PC-3 (cell line): ENCODE measurements around the gene NSF. TPM values are rescaled to one million over a fixed set of nuclear protein-coding genes. Genes with fewer than 3 reads are reported as not detected.
"Not testable (repeated sequence)": the region's sequence is repeated elsewhere in the genome, so short reads cannot be mapped to it uniquely, and the experiment has no call there.

Experiments
- ATAC-seq: fragments of 200-7000 bp; cut with Tn5 transposase; 2 replicates; pipeline ENCODE4 v1.9.1; 2020; ENCODE audit warnings: mild to moderate bottlenecking, moderate library complexity
- BruUV-seq: library from RNA; stranded (reverse); fragments of 400-500 nt; replicated peaks from 2 replicates; lab custom pipeline; 2021; lab: Mats Ljungman, UMichigan
- CTCF ChIA-PET: fragments of 300-600 bp; sonication (Branson Sonifier 250); formaldehyde crosslinking; loops from one replicate; lab custom pipeline; 2022; ENCODE audit warnings: antibody characterized with exemption; lab: Charles Lee
- POLR2A ChIA-PET: fragments of 300-600 bp; sonication (Branson Sonifier 250); formaldehyde crosslinking; loops from one replicate; lab custom pipeline; 2022; ENCODE audit warnings: antibody characterized with exemption; ENCODE audit not compliant: unreplicated experiment; lab: Charles Lee
- DNase-seq: peaks from one replicate; pipeline ENCODE4 v3.0.0-alpha.2; 2015
- H2AFZ ChIP-seq: fragments of 300-600 bp; sonication (generic); 2 replicates; pipeline ENCODE4 v1.6.0; 2016; ENCODE audit warnings: antibody characterized with exemption, low read length
- H3F3A ChIP-seq: fragments of 300-600 bp; sonication (generic); one replicate; pipeline ENCODE4 v1.6.0; 2017; ENCODE audit warnings: antibody characterized with exemption, low read length, control low read depth, mild to moderate bottlenecking; ENCODE audit not compliant: unreplicated experiment
- H3K27ac ChIP-seq: fragments of 300-600 bp; sonication (generic); 2 replicates; pipeline ENCODE4 v1.5.1; 2016; ENCODE audit warnings: mild to moderate bottlenecking, low read length
- H3K27me3 ChIP-seq: fragments of 300-600 bp; sonication (generic); 2 replicates; pipeline ENCODE4 v1.6.1; 2016; ENCODE audit warnings: low read length, mixed read lengths
- H3K36me3 ChIP-seq: fragments of 300-600 bp; sonication (generic); 2 replicates; pipeline ENCODE4 v1.6.1; 2016; ENCODE audit warnings: low read depth, mixed run types, low read length, mixed read lengths
- H3K4me1 ChIP-seq: fragments of 300-600 bp; sonication (generic); 2 replicates; pipeline ENCODE4 v1.5.1; 2016; ENCODE audit warnings: low read length; ENCODE audit not compliant: insufficient read depth
- H3K4me2 ChIP-seq: fragments of 300-600 bp; sonication (generic); 2 replicates; pipeline ENCODE4 v1.6.0; 2016; ENCODE audit warnings: low read length
- H3K4me3 ChIP-seq: fragments of 300-600 bp; sonication (generic); 2 replicates; pipeline ENCODE4 v1.5.1; 2016; ENCODE audit warnings: mild to moderate bottlenecking, low read length, mixed read lengths
- H3K79me2 ChIP-seq: fragments of 300-600 bp; sonication (generic); 2 replicates; pipeline ENCODE4 v1.6.1; 2017; ENCODE audit warnings: low read length, mixed read lengths
- H3K9ac ChIP-seq: fragments of 300-600 bp; sonication (generic); 2 replicates; pipeline ENCODE4 v1.6.0; 2016; ENCODE audit warnings: mild to moderate bottlenecking, low read length
- H3K9me2 ChIP-seq: fragments of 300-600 bp; sonication (generic); replicated peaks from 2 replicates; pipeline ENCODE4 v1.6.1; 2016; ENCODE audit warnings: mixed run types, low read length, mixed read lengths
- H3K9me3 ChIP-seq: fragments of 300-600 bp; sonication (generic); 2 replicates; pipeline ENCODE4 v1.6.1; 2016; ENCODE audit warnings: low read length, mixed read lengths
- H4K20me1 ChIP-seq: fragments of 300-600 bp; sonication (generic); 2 replicates; pipeline ENCODE4 v1.6.1; 2016; ENCODE audit warnings: low read length, mixed read lengths
- intact Hi-C: fragments of 100-400 bp; cut with micrococcal nuclease; formaldehyde crosslinking; loops from 2 replicates; pipeline ENCODE4 v1.9.0; 2023
- total RNA-seq: library from RNA; depleted of rRNA; stranded (reverse); fragments of >200 nt; gene quantifications from 2 replicates; pipeline ENCODE4 v1.2.3, GENCODE V29; 2014

NSF gene
- total RNA-seq, 1 experiment from 2014 or later = 52.2 TPM

DNA sequence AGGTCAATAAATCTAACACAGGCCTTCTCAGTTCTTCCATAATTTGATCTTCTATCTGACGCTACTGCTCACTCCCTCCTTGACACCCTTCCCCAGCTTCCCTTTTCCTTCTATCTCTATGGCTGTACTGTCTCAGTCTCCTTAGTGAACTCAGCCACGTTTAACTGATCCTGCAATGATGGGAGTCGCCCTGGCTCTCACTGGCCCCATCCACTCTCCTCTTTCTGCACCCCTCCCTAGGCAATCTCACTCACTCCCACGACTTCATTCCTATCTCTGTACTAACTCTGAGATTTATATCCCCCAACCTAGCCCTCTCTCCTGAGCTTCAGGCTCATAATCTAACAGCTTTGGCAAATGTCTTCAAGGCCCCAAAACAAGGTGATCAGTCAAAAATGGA, 18.7 kb upstream of the NSF start:
- BruUV-seq, CTCF ChIA-PET, H3K36me3 ChIP-seq, H3K27ac ChIP-seq, H3K9ac ChIP-seq, ATAC-seq, H3K9me3 ChIP-seq, H3F3A ChIP-seq, H2AFZ ChIP-seq, POLR2A ChIA-PET, H3K9me2 ChIP-seq, intact Hi-C loops, H3K4me3 ChIP-seq, DNase-seq, H3K79me2 ChIP-seq, H4K20me1 ChIP-seq, H3K27me3 ChIP-seq, H3K4me2 ChIP-seq, H3K4me1 ChIP-seq: not testable (repeated sequence)

GRCh38 chr17:46579083-46580075, 11.1 kb upstream of the NSF start, which contains the start of gene ARL17A:
TSS of gene ARL17A (minus strand) at chr17:46579691. CDS start at chr17:46576322, 3,369 bp downstream.
- H3K9ac ChIP-seq, H3K27me3 ChIP-seq, H3K9me2 ChIP-seq, H3K27ac ChIP-seq, H3K36me3 ChIP-seq, CTCF ChIA-PET, H3K4me1 ChIP-seq, H3K4me3 ChIP-seq, H3K79me2 ChIP-seq, intact Hi-C loops, DNase-seq, H4K20me1 ChIP-seq, H3F3A ChIP-seq, POLR2A ChIA-PET, H3K9me3 ChIP-seq: not testable (repeated sequence)
- Histone ChIP-seq H2AFZ (0 out of 2 replicates have a peak within 1 kb of the TSS, but pooled peaks have one; percentile 48), H3K4me2 (0 out of 2 replicates have a peak within 1 kb of the TSS, but pooled peaks have one; percentile 46)
- ATAC-seq = peak; percentile 82
- BruUV-seq = TSS peak; percentile 76

- intact Hi-C loops, H3K27ac ChIP-seq, H3F3A ChIP-seq, H3K36me3 ChIP-seq, H3K4me1 ChIP-seq, DNase-seq, H4K20me1 ChIP-seq, H3K4me3 ChIP-seq, H3K79me2 ChIP-seq, POLR2A ChIA-PET, H3K9me3 ChIP-seq, H3K9ac ChIP-seq, CTCF ChIA-PET, H3K9me2 ChIP-seq, H3K27me3 ChIP-seq, ATAC-seq: not testable (repeated sequence)
- Histone ChIP-seq H3K4me2 (0 out of 2 replicates have a peak overlapping the region, but pooled peaks have one; percentile 46), H2AFZ (0 out of 2 replicates have a peak overlapping the region, but pooled peaks have one; percentile 48)
- TSS peak; percentile 86 for BruUV-seq
Measured at GRCh38 chr17:46580082-46580481, 10.4 kb upstream of the NSF start.

DNA sequence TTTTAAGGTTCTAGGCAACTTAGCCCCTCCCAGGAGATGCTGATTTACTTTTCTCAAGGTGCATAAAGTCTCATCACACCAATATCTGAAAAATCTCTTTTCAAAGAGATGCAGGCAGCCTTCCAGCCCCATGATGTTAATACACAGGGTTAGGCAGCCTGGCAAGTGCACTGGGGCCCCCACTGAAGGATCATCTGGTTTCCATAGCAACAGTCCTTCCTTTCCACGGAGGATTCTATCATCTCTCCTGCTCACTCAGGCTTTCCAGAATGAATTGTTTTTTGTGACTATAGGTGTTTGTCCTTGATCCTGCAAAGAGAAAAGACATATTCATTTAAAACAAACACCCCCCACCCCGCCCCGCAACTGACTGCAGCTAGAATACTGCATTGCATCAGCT, 5.0 kb upstream of the NSF start:
- H3K27ac ChIP-seq, ATAC-seq, BruUV-seq, H4K20me1 ChIP-seq, H3K9ac ChIP-seq, intact Hi-C loops, H2AFZ ChIP-seq, H3K79me2 ChIP-seq, CTCF ChIA-PET, H3F3A ChIP-seq, DNase-seq, POLR2A ChIA-PET, H3K4me1 ChIP-seq, H3K9me2 ChIP-seq, H3K27me3 ChIP-seq, H3K4me2 ChIP-seq, H3K9me3 ChIP-seq, H3K4me3 ChIP-seq, H3K36me3 ChIP-seq: not testable (repeated sequence)

GRCh38 chr17:46591332-46591731, 863 bp downstream of the NSF start:
- H3K4me3 ChIP-seq, H3K27ac ChIP-seq, DNase-seq, H3K27me3 ChIP-seq, H3K9ac ChIP-seq, intact Hi-C loops, H3F3A ChIP-seq, CTCF ChIA-PET, H3K4me1 ChIP-seq, H3K36me3 ChIP-seq, H2AFZ ChIP-seq, H3K4me2 ChIP-seq, H3K9me2 ChIP-seq, H3K79me2 ChIP-seq, H4K20me1 ChIP-seq, POLR2A ChIA-PET, H3K9me3 ChIP-seq: not testable (repeated sequence)
- peak; percentile 81 for ATAC-seq
- TSS peak; percentile 38 for BruUV-seq

DNA sequence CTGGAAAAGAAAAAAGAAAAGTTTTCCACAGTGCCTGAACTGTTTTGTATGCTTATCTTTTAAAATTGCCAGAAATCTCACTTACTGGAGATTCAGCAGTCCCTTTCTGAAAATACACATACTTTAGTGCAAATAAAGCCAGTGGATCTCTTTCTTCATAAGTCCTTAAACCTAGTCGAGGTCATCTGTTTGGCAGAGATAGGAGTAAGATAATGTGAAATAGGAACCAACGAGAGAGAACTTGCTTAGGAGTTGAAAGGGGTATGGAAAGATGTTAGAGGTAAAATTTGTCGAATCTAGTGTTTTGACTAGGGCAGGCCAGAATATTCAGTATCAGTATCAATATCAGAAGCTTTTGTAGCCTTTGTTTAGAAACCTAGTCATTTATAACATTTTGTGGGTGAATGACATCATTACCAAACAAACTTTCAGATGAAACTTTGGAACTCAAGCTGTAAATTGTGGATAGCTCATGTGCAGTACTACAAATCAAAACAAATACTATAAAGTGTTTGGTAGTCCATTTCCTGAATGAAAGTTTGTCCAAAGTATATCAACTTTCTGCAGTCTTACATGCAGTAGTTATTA, 8.0 kb downstream of the NSF start:
- H3K9me3 ChIP-seq, H3K9me2 ChIP-seq, H3K79me2 ChIP-seq, H3F3A ChIP-seq, H3K4me3 ChIP-seq, BruUV-seq, H3K36me3 ChIP-seq, DNase-seq, H3K27ac ChIP-seq, H3K4me2 ChIP-seq, H3K9ac ChIP-seq, H3K4me1 ChIP-seq, H3K27me3 ChIP-seq, H2AFZ ChIP-seq, intact Hi-C loops, H4K20me1 ChIP-seq, CTCF ChIA-PET, POLR2A ChIA-PET: not testable (repeated sequence)
- peak; percentile 67 for ATAC-seq
